PC-9 (cell line): ENCODE data around the gene TBC1D3I.

ENCODE experiments used
- EZH2 ChIP-seq: fragments of 200-600 bp; sonication (generic); IDR thresholded peaks from 2 replicates; pipeline ENCODE4 v1.8.0; 2017; ENCODE audit warnings: antibody characterized with exemption, low read depth
- TF ChIP-seq, protein P1 (sequence below): fragments of 200-600 bp; sonication (generic); conservative IDR thresholded peaks from 2 replicates; pipeline ENCODE4 v1.6.1; 2017; ENCODE audit warnings: mixed run types, antibody characterized with exemption, mild to moderate bottlenecking, moderate library complexity

DNA sequence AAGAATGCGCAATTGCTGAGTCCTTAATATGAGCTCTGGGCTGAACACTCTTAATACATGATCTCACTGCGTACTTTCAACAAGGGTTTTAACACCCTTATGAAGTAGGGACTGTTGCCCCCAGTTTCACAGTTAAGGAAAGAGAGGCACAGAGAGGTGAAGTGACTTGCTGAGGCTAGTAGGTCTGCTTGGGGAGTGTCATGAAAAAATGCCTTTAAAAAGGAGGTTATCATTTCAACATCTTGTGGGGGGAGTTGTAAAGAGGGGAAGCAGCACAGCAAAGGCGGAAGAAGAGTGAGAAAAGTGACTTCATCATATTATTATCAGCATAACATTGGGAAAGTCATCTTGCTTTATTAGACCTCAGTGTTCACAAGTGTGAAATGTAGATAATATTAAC lies 51.4 kb downstream of the TBC1D3I start:
- TF ChIP-seq EZH2, result no peak
- TF ChIP-seq, protein P1, sequence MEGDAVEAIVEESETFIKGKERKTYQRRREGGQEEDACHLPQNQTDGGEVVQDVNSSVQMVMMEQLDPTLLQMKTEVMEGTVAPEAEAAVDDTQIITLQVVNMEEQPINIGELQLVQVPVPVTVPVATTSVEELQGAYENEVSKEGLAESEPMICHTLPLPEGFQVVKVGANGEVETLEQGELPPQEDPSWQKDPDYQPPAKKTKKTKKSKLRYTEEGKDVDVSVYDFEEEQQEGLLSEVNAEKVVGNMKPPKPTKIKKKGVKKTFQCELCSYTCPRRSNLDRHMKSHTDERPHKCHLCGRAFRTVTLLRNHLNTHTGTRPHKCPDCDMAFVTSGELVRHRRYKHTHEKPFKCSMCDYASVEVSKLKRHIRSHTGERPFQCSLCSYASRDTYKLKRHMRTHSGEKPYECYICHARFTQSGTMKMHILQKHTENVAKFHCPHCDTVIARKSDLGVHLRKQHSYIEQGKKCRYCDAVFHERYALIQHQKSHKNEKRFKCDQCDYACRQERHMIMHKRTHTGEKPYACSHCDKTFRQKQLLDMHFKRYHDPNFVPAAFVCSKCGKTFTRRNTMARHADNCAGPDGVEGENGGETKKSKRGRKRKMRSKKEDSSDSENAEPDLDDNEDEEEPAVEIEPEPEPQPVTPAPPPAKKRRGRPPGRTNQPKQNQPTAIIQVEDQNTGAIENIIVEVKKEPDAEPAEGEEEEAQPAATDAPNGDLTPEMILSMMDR, result no peak
